Fibroblast of pulmonary artery (primary cell): ENCODE data around the gene LDB3.

Experiments used
- DNase-seq: peaks from one replicate; pipeline ENCODE4 v3.0.0-alpha.2; 2010; ENCODE audit warnings: low read depth
- H3K4me3 ChIP-seq: replicated peaks from 2 replicates; pipeline ENCODE4 v1.5.1; 2011; ENCODE audit warnings: low read depth, mild to moderate bottlenecking, control low read depth, low read length, moderate library complexity
- CTCF ChIP-seq: IDR thresholded peaks from 2 replicates; pipeline ENCODE4 v1.5.1; 2011; ENCODE audit warnings: mild to moderate bottlenecking, control low read depth, low read length, inconsistent platforms; ENCODE audit errors: missing control alignments

The LDB3 gene

GRCh38 chr10:86681047-86681446, 12.7 kb downstream of the LDB3 start:
- no peak overlapping the region for H3K4me3 ChIP-seq
- TF ChIP-seq CTCF, result no peak
- no peak for DNase-seq

GRCh38 chr10:86681722-86682386, 13.5 kb downstream of the LDB3 start:
- DNase-seq, result no peak
- no peak overlapping the region for H3K4me3 ChIP-seq
- TF ChIP-seq CTCF, result no peak

GRCh38 chr10:86682675-86683074, 14.4 kb downstream of the LDB3 start:
- no peak for TF ChIP-seq CTCF
- no peak for DNase-seq
- no peak overlapping the region for H3K4me3 ChIP-seq

- H3K4me3 ChIP-seq, result no peak overlapping the region
- peak; percentile 23 for DNase-seq
- peak; percentile 35 for TF ChIP-seq CTCF
Observed at GRCh38 chr10:86684331-86685097, 16.2 kb downstream of the LDB3 start.

GRCh38 chr10:86685416-86685815, 17.1 kb downstream of the LDB3 start:
- no peak overlapping the region for H3K4me3 ChIP-seq
- no peak for TF ChIP-seq CTCF
- DNase-seq, result no peak

GRCh38 chr10:86685893-86686632, 17.8 kb downstream of the LDB3 start:
- DNase-seq, result no peak
- no peak overlapping the region for H3K4me3 ChIP-seq
- TF ChIP-seq CTCF, result no peak
